NCI-H526 treated with DMSO at 0.1 percent for 48 hours (cell line): ENCODE data around the gene C1QTNF8.

Experiments used
- DNase-seq: peaks from one replicate; lab custom pipeline; 2025; lab: John Stamatoyannopoulos, UW

C1QTNF8 gene, protein sequence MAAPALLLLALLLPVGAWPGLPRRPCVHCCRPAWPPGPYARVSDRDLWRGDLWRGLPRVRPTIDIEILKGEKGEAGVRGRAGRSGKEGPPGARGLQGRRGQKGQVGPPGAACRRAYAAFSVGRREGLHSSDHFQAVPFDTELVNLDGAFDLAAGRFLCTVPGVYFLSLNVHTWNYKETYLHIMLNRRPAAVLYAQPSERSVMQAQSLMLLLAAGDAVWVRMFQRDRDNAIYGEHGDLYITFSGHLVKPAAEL

DNA sequence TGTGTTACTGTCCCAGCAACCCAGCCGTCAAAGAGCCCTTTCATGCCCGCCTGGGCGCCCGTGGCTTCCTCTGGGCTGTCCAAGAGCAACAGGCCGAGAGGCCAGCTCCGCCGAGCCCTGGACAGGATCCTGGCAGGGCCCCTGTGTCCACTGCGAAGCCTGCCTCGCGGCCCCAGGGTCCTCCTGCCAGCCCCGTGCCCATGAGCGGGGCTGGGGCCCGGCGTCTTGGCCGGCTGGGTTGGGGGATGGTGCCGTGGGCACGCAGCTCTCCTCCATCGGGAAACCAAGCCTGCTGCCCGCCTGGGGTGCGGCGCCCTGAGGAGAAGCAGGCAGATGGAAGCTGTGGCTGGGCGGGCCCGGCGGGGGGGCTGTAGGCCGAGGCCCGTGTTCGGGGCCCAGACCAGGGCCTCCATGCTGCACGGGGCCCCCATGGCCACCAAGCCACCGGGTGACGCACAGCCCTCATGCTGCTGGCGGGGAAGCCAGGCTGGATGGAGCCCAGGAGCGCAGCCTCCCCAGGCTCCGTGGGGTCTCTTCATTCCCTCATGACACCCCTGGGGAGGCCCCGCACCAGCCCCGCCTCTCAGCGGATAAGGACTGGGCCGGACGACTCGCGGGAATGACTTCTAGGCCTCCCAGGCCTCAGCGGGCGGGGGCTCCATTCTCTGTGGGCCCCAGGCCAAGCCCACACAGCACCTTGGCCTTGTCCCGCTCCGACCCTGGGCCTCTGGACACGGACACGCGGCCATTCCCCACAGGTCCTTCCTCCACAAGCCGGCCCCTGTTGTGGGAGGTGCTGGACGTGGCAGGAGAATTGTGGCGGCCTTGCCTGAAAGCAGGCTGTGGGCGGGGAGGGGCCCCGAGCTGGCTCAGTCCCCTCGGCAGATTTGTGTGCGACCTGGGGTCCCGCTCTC, at the start of gene C1QTNF8:
Gene C1QTNF8 (minus strand): TSS at position 76 of the 914 bp plus-strand sequence. CDS start 1,322 bp downstream, outside the sequence.
- no peak for DNase-seq

DNA sequence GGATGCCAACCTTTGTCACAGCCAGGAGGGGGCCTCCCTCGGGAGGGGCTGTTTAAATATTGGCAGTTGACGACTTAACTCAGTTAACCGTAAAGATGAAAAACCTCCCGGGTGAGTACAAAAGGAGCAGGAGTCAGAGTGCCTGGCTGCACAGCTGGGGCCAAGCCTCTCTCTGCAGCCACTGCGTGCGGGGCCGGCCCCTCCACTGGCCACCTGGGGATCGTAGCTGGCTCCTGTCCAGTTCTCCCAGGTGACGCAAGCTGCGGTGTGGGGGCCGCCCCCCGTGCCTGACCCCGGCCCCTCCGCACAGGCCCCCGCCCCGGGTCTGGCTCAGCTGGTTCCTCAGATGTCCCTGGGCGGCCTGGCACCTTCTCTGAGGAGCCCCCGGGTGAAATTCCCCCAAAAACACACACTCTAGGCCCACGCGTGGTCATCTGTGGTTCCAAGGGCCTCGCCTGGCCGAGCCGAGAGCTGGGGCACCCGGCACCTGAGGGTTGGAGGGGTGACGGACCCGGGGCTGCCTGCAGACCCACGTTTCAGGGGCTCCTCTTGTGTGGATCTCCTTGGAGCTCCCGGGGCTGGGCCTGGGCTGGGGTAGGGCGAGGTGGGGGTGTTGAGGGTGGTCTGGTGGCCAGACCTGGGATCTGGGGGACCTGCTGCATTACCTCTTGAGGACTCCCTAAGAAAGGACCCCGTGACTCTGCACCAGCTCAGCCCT, 49.5 kb upstream of the C1QTNF8 start:
- no peak for DNase-seq

DNA sequence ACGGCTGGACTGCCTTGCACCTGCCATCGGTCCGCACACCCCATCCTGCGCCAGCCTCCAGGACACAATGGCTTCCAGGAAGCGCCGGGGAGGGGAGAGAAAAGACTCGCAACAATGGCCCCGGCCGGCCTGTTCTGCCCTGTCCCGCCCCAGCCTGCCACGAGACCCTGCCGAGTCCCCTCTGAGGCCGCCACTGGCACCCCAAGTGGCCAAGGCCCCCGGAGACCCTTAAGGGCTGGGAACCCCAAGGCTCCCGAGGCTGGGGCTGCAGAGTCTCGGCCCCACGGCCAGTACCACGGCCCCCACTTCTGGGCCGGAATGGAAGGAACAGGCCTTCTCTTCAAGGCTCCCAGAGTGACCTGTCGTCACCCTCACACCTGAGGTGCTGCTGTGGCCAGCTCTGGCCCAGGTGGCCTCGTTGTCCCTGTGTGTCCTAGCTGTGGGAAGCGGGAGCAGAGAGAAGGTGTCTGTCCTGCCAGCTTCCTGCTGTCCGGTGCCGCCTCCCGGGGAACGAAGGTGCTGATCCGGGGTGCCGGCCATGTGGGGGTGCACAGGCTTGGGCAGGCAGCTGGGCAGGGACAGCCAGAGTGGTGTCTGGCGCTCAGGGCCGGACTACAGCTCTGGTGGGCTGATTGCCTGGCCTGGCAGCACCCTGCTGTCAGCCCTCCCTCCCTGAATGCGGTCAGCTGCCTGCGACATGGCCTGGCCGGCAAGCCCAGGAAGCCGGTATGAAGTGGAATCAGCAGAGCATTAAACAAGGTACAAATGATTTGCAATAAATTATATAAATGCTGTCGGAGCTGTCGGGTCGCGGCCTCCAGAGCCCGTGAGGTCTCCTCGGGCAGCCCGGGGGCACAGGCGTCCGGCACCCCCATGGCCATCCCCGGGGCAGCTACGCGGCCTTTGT, 48.7 kb upstream of the C1QTNF8 start:
- DNase-seq, result no peak

DNA sequence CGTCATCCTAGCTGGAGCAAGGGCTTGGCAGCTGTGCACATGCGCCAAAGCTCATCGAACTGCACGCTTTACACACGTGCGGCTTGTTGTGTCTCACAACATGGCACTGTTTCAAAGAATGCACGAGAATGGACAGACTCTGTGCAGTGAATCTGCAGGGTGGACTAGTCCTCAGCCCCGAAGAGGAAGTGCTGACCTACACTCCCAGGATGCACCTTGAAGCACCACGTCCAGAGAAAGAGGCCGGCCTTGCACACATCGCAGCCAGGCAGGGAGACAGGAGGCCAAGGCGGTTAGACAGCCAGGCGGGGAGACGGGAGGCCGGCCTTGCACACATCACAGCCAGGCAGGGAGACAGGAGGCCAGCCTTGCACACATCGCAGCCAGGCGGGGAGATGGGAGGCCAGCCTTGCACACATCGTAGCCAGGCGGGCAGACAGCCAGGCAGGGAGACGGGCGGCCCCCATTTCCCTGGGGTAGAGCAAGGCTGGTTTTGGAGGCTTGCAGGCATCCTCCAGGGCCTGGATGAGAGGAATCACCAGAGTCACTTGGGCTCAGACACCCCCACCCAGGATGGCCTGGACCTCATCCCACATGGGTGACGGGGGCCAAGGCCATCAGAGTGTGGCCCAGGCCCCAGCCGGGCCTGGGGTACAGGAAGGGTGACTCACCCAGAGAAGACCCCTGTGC, 47.9 kb upstream of the C1QTNF8 start:
- DNase-seq, result no peak

DNA sequence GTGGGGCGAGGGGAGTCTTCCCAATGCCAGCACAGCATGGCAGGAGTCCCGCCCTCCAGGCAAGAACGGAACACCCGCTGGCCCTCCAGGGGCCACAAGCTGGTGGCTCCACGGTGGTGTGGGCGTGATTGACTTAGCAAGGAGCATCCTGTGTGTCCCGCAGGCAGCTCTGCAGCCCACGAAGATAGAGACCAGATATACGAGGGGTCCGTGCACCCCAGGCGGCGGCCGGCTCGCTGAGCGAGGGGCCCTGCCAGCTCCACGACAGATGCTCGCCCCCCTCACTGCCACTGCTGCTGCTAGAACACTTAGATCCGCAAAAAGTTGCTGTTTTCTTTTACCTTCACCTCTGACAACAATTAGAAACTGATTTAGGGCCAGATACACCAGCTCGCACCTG, 46.9 kb upstream of the C1QTNF8 start:
- DNase-seq, result no peak

DNA sequence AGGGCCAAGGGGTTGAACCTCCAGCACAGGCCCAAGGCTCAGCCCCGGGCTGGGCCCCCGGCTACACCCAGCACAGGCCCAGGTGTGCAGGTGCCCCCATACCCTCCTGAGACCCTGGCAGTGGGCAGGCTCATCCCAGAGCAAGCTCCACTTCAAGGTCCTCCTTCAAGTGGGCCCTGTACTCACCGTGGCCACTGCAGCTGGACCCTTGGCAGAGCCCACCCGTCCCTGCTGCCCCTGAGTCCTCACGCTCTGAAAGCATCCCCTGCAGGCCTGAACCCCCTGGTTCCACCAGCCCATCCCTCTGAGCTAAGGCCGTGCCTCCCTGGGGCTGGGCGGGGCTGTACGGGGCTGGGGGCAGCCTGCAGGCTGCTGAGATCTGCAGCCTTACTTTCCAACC, 45.7 kb upstream of the C1QTNF8 start:
- DNase-seq, result no peak

DNA sequence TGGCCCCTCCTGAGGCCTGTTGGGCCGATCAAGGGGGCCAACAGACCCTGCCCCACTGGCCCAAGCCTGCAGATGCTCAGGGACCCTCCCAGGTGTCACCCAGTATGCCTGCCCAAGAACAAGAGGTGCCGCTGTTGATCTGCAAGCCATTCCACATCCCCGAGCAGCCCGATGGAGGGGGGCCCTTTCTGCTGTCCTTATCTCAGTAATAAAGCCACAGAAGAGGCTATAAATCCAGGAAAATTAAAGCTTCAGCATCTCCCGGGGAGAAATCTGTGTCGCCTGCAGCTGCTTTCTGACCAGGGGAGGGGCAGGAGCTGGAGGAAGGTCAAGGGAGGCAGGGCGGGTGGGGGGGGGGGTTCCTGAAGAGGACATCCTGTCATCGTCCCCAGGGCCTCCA, 45.1 kb upstream of the C1QTNF8 start:
- no peak for DNase-seq

DNA sequence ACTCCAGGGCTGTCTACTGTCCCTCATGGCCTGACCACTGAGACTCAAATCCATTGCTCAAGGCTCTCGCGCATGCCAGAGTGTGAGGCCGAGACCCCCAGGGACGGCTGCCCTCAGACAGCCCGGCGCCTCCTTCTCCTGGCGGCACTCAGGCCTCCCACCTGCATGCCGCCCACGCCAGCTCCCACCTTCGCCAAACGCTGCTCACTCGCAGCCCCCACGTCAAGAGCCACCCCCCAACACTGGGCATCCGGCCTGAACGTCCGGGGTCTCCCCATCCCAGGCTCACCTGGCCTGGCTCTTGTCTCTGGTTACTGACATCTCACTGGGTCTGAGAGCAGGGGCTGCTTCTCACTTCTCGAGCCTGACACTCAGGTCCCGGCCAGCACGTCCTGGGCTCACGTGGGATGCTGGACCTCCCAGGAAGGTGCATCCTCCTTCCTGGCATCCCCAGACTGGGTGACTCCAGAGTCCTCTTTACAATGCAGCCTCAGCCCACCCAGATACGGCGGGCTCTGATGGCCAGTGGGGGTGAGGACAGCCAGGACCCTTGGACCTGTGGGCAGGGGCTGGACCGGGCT, 44.6 kb upstream of the C1QTNF8 start:
- DNase-seq, result no peak

DNA sequence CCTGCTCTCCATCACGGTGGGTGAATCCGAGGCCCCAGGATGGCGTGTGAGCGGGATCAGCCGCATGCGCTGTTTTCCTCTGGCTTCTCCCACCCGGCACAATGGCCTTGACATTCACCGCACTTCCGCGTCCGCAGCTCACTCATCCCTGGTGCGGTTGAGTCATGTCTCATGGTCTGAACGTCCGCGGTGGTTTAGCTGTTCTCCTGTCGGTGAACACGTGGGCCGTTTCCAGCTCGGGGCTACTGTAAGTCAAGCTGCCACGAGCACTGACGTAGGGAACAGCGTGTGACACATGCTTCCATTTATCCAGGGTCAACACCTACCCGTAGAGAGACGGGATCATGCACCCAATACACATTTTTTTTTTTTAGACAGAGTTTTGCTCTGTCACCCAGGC, 41.6 kb upstream of the C1QTNF8 start:
- no peak for DNase-seq

DNA sequence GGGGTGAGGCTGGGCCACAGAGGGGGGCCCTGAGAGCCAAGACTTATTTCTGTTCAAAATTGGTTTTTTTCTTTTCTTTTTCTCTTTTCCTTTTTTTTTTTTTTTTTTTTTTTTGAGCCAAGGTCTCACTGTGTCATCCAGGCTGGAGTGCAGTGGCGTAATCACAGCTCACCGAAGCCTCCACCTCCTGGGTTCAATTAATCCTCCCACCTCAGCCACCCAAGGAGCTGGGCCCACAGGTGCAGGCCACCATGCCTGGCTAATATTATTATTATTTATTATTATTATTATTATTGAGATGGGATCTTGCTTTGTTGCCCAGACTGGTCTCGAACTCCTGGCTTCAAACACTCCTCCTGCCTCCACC, 39.4 kb upstream of the C1QTNF8 start:
- DNase-seq, result no peak

DNA sequence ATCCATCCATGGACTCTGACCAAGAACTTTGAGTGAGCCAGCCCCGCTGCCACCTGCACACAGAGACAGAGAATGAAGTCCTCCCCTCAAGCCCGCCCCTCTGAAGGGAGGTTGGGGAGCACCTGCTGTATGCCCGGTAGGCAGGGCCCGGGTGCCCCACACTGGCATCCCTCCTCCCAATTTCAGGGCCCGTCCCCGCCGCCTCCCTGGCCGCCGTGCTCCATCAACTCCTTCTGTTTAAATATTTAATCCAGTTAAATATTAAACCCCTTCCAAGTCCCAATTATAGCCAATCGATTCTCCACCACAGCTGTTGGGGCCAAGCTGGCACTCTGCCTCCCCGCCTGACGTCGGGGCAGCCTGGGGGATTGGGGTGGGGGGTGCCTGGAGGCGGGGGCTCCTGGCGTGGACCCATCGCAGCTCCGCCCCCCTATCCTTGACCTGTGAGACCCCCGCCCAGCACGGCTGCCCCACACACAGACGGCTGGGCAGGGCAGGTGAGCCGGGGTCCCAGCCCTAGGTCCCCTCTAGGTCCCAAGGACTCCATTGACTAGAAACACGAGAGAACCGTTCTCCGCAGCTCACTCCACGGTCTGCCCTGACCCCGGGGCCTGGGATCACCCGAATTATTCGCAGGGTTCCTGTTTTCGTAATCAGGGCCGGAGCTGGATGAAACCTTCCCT, 38.9 kb upstream of the C1QTNF8 start:
- no peak for DNase-seq

DNA sequence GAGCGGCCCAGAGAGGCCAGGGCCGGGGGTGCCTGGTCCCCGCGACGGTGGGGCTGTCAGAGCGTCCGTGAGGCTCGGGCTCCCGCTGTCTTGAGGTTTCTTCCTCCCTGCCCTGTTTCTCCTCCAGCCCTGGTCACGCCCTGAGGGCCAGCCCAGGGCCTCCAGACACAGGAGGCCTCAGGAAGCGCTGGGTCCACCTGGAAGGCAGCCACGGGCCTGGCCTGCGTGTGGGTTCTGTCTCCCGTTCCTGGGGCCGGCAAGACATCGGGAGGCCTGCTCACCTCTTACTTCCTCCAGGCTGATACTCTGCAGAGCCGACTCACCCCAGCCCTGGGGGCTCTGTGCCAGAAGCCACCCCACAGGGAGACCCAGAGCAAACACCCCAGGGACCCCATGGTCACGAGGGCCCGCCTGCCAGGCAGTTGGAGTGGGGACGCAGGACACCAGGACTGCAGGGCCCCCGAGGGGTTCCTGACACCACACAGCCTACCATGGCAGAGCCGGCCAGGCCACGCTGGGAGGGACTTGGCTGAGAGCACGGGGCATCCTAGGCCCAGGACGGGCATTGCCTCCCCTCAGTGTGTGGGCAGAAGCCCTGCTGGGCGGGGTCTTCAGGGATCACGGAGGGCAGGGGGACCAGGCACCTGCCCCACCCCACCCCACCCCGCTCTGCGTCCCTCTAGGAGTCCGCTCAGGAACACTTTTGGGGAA, 37.9 kb upstream of the C1QTNF8 start:
- DNase-seq, result no peak

DNA sequence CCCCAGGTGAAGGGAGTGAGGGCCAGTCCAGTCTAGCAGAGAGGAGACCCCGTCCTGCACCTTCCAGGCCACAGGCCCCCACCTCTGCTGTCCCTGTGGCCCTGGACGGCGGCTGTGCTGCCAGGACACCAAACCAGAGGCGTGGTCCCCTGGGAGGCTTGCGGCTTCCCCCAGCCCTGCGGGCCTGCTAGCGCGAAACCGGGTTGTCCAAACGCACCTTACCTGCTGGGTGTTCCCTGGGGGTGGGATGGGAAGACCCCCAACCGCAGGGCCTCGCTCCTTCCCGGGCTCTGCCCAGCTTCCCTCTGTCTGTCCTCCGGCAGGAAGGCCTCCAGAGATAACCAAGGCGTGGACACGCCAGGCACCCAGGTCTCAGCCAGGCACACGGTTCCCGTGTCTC, 37.2 kb upstream of the C1QTNF8 start:
- no peak for DNase-seq

DNA sequence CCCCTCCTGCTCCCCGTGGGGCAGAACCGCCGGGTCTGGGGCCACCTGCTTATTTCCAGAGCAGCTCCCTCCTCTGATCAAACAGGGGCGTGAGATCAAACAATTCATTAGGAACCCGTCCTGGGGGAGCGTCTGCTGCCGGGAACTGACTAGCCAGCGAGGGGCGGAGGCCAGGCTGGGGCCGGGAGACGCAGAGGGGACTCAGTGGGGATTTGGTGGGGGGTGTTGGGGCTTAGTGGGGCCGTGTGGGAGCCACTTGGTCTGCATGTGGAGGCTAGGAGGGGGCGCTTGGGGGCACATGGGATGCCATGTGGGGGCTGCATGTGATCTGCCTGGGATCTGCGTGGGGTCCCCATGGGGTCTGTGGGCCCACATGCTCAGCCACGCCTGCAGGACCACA, 36.4 kb upstream of the C1QTNF8 start:
- DNase-seq, result no peak

DNA sequence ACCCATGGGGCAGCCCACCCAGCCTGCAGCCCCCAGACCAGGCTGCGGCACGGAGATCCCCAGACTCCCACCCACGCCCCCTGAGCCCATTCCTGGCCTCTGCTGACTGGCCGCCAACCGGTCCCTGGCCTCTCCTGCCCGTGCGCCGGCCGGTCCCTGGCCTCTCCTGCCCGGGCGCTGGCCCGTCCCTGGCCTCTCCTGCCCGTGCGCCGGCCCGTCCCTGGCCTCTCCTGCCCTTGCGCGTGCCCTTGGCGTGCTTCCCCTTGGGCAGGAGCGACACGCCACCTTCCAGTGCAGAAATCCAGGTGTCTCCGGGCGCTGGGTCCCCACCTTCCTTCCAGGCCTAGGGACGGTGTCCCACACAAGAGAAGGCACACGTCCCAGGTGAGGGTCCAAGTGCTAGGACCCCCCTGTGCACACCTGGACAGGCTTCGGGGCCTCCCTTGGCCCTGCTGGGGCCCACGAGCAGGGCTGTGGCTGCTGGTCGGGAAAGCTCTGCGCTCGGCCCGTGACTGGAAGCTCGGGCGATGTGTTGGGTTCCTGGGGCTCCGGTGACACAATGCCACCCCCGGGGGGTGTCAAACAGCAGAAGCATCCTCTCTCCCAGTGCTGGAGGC, 35.4 kb upstream of the C1QTNF8 start:
- no peak for DNase-seq

DNA sequence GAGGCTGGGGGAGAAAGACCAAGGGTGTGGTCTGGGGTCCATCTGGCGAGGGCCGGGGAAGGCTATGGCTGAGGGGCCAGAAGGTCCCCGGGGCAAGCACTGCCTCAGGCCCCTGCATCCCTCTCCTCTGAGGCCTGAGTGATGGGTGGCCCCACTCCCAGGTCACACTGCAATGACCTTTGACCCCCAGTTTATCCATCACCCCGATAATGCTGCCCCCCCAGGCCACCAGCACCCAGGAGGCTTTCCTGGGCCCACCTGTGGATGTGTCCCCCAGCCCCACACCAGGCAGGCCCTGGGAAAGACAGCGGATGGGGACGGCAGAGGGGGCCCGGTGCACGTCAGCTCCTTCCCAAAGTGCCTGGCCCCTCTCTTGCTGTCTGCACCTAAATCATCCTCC, 34.3 kb upstream of the C1QTNF8 start:
- DNase-seq, result no peak

DNA sequence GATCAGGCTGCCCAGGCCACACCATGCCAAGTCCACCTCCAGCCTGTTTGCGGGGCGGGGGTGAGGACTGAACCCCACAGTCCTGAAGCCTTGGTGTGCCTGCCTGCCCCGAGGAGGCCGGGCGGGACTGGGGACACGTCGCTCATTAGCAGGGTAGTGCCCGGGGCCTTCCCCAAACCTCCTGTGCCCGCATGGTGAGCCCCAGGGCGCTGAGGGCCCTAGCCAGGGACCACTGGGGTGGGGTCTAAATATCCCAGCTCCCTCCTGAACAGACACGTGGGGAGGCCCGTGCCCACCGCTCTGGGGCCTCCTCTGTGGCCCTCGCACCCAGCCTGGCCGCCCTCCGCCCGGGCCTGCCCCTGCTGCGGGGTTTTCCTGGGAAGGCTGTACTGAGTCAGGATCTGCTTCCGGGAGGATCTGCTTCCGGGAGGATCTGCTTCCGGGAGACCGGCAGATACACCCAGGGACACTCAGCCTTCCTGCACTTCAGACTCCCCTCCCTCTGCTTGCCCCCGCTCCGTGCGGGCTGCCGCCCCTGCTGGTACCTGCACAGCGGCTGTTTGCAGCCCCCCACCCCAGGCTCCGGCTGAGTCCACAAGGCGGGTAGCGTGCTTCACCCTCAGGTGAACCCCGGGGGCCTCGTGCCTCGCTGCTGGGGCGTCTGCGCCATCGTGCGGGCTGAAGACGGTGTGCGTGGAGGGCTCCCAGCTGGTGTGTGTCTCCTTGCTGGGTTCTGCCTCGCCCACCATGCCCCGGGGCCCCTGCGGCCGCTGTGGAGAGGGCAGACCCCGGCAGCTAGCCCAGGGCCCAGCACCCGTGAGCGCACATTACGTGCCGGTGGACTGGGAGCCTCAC, 33.3 kb upstream of the C1QTNF8 start:
- DNase-seq, result no peak
